ENCODE data around the gene MYDGF. TPM values are rescaled to one million over a fixed set of nuclear protein-coding genes. Genes with fewer than 3 reads are reported as not detected.

MYDGF gene
- total RNA-seq, 1 donor from 2014 or later: 44.4 TPM

DNA sequence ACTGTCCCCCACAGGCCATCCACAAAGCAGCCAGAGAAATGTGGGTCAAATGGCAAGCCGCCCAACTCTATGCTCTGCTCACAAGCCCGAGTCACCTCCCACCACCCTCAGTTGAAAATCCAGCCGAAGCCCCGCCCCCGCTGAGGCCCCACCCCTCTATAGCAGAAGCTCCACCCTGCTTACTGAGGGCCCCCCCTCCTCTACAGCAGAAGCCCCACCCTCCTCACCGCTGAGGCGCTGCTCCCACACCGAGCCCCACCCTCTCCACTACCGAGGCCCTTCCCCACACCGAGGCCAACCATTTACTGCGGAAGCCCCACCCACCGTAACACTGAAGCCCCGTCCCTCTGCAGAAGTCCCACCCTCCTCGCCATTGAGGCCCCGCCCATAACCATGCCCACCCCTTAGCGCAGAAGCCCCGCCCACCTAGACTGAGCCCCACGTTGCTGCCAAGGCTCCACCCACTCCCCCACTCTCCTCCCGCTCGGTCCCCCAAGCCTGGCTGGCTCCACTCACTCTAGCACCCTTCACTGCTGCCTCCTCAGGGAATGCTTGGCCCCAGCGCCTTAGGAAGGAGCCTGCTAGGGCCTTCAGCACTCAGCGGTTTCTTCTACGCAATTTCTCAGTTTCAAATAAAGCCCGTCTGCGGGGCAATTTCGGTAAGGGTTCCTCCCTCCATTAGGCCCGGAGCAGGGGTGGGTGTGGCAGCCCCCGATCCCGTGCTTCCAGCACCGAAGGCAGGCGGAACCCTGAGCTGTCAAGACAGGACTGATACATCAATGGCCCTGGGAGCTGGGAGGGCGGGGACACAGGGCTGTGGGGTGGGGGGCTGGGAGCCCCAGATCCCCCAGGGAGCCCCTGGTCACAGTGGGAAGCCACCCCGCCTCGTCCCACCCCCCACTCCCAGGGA lies 9.0 kb upstream of the MYDGF start:
- no peak overlapping the region for H3K27ac ChIP-seq (ENCODE audit: low read depth, low read length)
- peaks cover 22 to 36% (median 30%) of the 10 kb centered on the region in 3 donors for H3K36me3 ChIP-seq (ENCODE audit: control insufficient read depth in 3 of 3, insufficient read depth in 3 of 3, low read length in 3 of 3)
- no peak overlapping the region for H3K9ac ChIP-seq (ENCODE audit: low read depth in 1 of 3, low read length in 3 of 3)
- no peaks in the 10 kb centered on the region for H3K27me3 ChIP-seq (ENCODE audit: control insufficient read depth in 3 of 3, insufficient read depth in 3 of 3, low read length in 3 of 3)
- no peaks in the 10 kb centered on the region for H3K9me3 ChIP-seq (ENCODE audit: control insufficient read depth in 3 of 3, low read length in 3 of 3)
- H3K4me1 ChIP-seq (ENCODE audit: control insufficient read depth in 3 of 3, insufficient read depth in 3 of 3, low read length in 3 of 3): peaks cover 14 to 16% (median 15%) of the 10 kb centered on the region in 3 donors
- H3K4me3 ChIP-seq (ENCODE audit: low read length in 3 of 3): no peak overlapping the region

DNA sequence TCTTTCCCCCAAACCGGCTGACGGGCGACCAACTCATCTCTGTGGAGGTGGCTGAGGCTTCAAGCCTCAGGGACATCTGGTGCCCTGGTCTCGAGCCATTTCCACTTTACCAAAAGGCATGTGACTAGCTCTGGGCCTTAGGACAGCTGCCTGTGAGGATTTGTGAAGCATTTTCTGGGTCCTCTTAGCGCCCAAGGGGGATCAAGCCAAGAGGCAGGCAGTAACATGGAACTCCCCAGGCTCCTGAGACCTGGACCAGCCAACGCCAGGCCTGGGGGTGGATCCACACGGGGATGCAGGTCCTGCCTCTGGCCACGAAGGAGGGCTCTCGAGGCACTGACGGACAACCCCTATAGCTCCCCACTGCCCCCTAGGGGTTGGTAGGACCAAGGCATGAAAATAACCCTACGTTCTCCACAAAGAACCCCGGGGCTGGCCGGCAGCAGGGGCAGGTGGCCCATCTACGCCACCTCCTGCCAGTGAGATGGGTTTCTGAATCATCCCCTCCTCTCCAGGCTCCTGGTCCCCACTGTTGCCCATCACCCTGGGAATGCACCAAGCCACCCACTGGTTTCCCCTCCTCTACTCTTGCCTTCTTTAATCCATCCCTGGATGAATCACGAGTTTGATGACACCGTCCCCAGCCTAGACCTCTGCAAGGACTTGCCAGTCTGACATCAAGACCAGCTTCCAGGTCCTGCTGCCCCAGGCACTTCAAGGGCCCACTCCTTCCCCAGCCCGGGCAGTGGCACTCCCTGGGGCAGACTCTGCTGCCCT lies 7.0 kb upstream of the MYDGF start:
- H3K36me3 ChIP-seq (ENCODE audit: control insufficient read depth in 3 of 3, insufficient read depth in 3 of 3, low read length in 3 of 3): peaks cover 6 to 18% (median 12%) of the 10 kb centered on the region in 3 donors

GRCh38 chr19:4675346-4675745 lies 5.2 kb upstream of the MYDGF start:
- H3K36me3 ChIP-seq (ENCODE audit: control insufficient read depth in 3 of 3, insufficient read depth in 3 of 3, low read length in 3 of 3): peaks cover 0 to 10% (median 8%) of the 10 kb centered on the region in 3 donors
- H3K9me3 ChIP-seq (ENCODE audit: control insufficient read depth in 3 of 3, low read length in 3 of 3): no peaks in the 10 kb centered on the region
- peaks cover 23 to 26% (median 26%) of the 10 kb centered on the region in 3 donors for H3K4me1 ChIP-seq (ENCODE audit: control insufficient read depth in 3 of 3, insufficient read depth in 3 of 3, low read length in 3 of 3)
- no peak overlapping the region for H3K9ac ChIP-seq (ENCODE audit: low read depth in 1 of 3, low read length in 3 of 3)
- H3K27ac ChIP-seq (ENCODE audit: low read depth, low read length): no peak overlapping the region
- no peaks in the 10 kb centered on the region for H3K27me3 ChIP-seq (ENCODE audit: control insufficient read depth in 3 of 3, insufficient read depth in 3 of 3, low read length in 3 of 3)
- H3K4me3 ChIP-seq (ENCODE audit: low read length in 3 of 3): no peak overlapping the region

More for the DNA sequence above, 7.0 kb upstream of the MYDGF start:
- H3K27ac ChIP-seq (ENCODE audit: low read depth, low read length): peak overlapping the region; percentile 73
- peak overlapping the region in 2 of 3 donors; percentile 0 to 41 for H3K4me3 ChIP-seq (ENCODE audit: low read length in 3 of 3)
- peak overlapping the region; percentile 4 to 70 (median 70) for H3K9ac ChIP-seq (ENCODE audit: low read depth in 1 of 3, low read length in 3 of 3)
- peaks cover 14 to 16% (median 15%) of the 10 kb centered on the region in 3 donors for H3K4me1 ChIP-seq (ENCODE audit: control insufficient read depth in 3 of 3, insufficient read depth in 3 of 3, low read length in 3 of 3)
- H3K9me3 ChIP-seq (ENCODE audit: control insufficient read depth in 3 of 3, low read length in 3 of 3): no peaks in the 10 kb centered on the region
- H3K27me3 ChIP-seq (ENCODE audit: control insufficient read depth in 3 of 3, insufficient read depth in 3 of 3, low read length in 3 of 3): no peaks in the 10 kb centered on the region

DNA sequence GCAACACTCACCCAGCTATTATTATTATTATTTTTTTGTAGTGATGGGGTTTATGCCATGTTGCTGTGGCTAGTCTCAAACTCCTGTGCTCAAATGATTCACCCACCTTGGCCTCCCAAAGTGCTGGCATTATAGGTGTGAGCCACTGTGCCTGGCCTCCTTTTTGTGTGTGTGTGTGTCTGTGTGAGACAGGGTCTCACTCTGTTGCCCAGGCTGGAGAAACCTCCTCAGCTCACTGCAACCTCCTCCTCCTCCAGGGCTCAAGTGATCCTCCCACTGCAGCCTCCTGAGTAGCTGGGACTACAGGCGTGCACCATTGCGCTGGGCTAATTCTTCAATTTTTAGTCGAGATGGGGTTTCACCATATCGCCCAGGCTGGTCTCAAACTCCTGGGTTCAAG lies 3.6 kb upstream of the MYDGF start:
- H3K4me1 ChIP-seq (ENCODE audit: control insufficient read depth in 3 of 3, insufficient read depth in 3 of 3, low read length in 3 of 3): peaks cover 32 to 37% (median 34%) of the 10 kb centered on the region in 3 donors
- H3K36me3 ChIP-seq (ENCODE audit: control insufficient read depth in 3 of 3, insufficient read depth in 3 of 3, low read length in 3 of 3): peaks cover 2 to 6% (median 5%) of the 10 kb centered on the region in 3 donors
- H3K9ac ChIP-seq (ENCODE audit: low read depth in 1 of 3, low read length in 3 of 3): no peak overlapping the region
- no peaks in the 10 kb centered on the region for H3K9me3 ChIP-seq (ENCODE audit: control insufficient read depth in 3 of 3, low read length in 3 of 3)
- H3K27ac ChIP-seq (ENCODE audit: low read depth, low read length): no peak overlapping the region
- no peak overlapping the region for H3K4me3 ChIP-seq (ENCODE audit: low read length in 3 of 3)
- H3K27me3 ChIP-seq (ENCODE audit: control insufficient read depth in 3 of 3, insufficient read depth in 3 of 3, low read length in 3 of 3): no peaks in the 10 kb centered on the region

DNA sequence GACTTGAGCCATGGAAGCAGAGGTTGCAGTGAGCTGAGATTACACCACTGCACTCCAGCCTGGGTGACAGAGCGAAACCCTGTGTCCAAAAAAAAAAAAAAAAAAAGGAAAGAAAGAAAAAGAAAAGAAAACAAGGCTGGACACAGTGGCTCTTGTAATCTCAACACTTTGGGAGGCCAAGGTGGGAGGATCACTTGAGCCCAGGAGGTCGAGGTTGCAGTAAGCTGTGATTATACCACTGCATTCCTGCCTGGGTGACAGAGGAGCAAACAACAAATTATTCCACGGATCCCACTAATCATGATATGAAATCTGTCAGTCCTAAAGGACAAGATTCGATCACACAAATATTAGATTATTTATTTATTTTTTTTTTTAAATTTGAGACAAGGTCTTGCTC lies 3.1 kb upstream of the MYDGF start:
- no peak overlapping the region for H3K27ac ChIP-seq (ENCODE audit: low read depth, low read length)
- peaks cover 6 to 8% (median 6%) of the 10 kb centered on the region in 3 donors for H3K36me3 ChIP-seq (ENCODE audit: control insufficient read depth in 3 of 3, insufficient read depth in 3 of 3, low read length in 3 of 3)
- H3K4me3 ChIP-seq (ENCODE audit: low read length in 3 of 3): no peak overlapping the region
- H3K27me3 ChIP-seq (ENCODE audit: control insufficient read depth in 3 of 3, insufficient read depth in 3 of 3, low read length in 3 of 3): no peaks in the 10 kb centered on the region
- peaks cover 32 to 39% (median 37%) of the 10 kb centered on the region in 3 donors for H3K4me1 ChIP-seq (ENCODE audit: control insufficient read depth in 3 of 3, insufficient read depth in 3 of 3, low read length in 3 of 3)
- no peak overlapping the region for H3K9ac ChIP-seq (ENCODE audit: low read depth in 1 of 3, low read length in 3 of 3)
- no peaks in the 10 kb centered on the region for H3K9me3 ChIP-seq (ENCODE audit: control insufficient read depth in 3 of 3, low read length in 3 of 3)

DNA sequence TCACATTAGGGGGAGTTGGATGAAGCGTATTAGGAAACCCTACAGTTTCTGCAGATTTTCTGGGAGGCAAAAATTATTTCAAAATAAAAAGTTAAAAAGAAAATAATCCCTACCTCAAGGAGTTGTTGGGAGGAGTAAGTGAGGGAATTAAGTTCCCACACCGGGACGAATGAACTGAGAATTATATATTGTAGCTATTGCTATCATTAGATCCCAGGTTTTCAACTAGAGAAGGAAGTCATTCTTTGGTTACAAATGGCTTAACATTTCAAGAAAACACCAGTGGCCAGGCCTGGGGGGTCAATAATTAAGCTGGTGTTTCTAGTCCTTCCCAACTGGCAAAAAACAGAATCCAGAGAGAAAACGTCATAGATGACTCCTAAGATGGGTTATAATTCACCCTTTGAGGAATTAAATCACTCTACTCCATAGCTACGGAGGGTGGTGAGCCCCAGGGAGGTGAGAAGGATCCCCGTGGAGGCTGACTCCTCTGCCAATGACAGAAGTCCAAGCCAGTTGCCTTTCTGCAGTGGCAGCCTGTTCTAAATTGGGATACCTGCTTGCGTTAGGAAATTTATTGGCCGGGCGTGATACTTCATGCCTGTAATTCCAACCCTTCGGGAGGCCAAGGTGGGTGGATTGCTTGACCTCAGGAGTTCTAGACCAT lies 1.2 kb upstream of the MYDGF start:
- no peaks in the 10 kb centered on the region for H3K9me3 ChIP-seq (ENCODE audit: control insufficient read depth in 3 of 3, low read length in 3 of 3)
- peaks cover 20 to 25% (median 25%) of the 10 kb centered on the region in 3 donors for H3K4me1 ChIP-seq (ENCODE audit: control insufficient read depth in 3 of 3, insufficient read depth in 3 of 3, low read length in 3 of 3)
- peak overlapping the region; percentile 91 for H3K27ac ChIP-seq (ENCODE audit: low read depth, low read length)
- peaks cover 6 to 17% (median 15%) of the 10 kb centered on the region in 3 donors for H3K36me3 ChIP-seq (ENCODE audit: control insufficient read depth in 3 of 3, insufficient read depth in 3 of 3, low read length in 3 of 3)
- peak overlapping the region; percentile 39 to 68 (median 61) for H3K9ac ChIP-seq (ENCODE audit: low read depth in 1 of 3, low read length in 3 of 3)
- no peaks in the 10 kb centered on the region for H3K27me3 ChIP-seq (ENCODE audit: control insufficient read depth in 3 of 3, insufficient read depth in 3 of 3, low read length in 3 of 3)
- no peak overlapping the region for H3K4me3 ChIP-seq (ENCODE audit: low read length in 3 of 3)

DNA sequence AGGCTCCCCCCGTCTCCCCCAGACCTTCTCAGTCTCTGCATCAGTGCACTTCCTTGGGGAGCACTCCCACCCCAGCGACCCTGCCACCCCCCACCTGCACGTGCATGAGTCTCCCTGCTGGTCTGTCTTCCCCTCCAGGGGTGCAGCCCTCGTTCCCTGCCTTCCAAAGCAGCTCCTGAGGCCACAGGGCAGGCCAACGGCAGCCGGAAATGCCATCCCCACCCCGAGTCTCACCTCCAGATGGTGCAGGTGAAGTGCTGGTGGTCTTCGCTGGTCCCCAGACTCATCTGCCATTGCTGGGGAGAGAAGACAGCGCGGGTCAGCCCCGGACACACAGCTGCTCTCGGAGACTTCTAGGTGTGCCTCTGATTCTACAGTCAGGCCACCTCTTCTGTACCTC lies 5.5 kb downstream of the MYDGF start:
- Histone ChIP-seq H3K27ac (ENCODE audit: low read depth, low read length) (no peak overlapping the region), H3K4me3 (ENCODE audit: low read length in 3 of 3) (no peak overlapping the region), H3K9ac (ENCODE audit: low read depth in 1 of 3, low read length in 3 of 3) (no peak overlapping the region), H3K27me3 (ENCODE audit: control insufficient read depth in 3 of 3, insufficient read depth in 3 of 3, low read length in 3 of 3) (no peaks in the 10 kb centered on the region), H3K36me3 (ENCODE audit: control insufficient read depth in 3 of 3, insufficient read depth in 3 of 3, low read length in 3 of 3) (peaks cover 44 to 59% (median 50%) of the 10 kb centered on the region in 3 donors), H3K4me1 (ENCODE audit: control insufficient read depth in 3 of 3, insufficient read depth in 3 of 3, low read length in 3 of 3) (peaks cover 9 to 14% (median 11%) of the 10 kb centered on the region in 3 donors), H3K9me3 (ENCODE audit: control insufficient read depth in 3 of 3, low read length in 3 of 3) (no peaks in the 10 kb centered on the region)

GRCh38 chr19:4662812-4663211 lies 7.3 kb downstream of the MYDGF start:
- H3K27me3 ChIP-seq (ENCODE audit: control insufficient read depth in 3 of 3, insufficient read depth in 3 of 3, low read length in 3 of 3): no peaks in the 10 kb centered on the region
- no peak overlapping the region for H3K27ac ChIP-seq (ENCODE audit: low read depth, low read length)
- no peak overlapping the region for H3K9ac ChIP-seq (ENCODE audit: low read depth in 1 of 3, low read length in 3 of 3)
- no peak overlapping the region for H3K4me3 ChIP-seq (ENCODE audit: low read length in 3 of 3)
- H3K36me3 ChIP-seq (ENCODE audit: control insufficient read depth in 3 of 3, insufficient read depth in 3 of 3, low read length in 3 of 3): peaks cover 52 to 67% (median 54%) of the 10 kb centered on the region in 3 donors
- H3K9me3 ChIP-seq (ENCODE audit: control insufficient read depth in 3 of 3, low read length in 3 of 3): no peaks in the 10 kb centered on the region
- H3K4me1 ChIP-seq (ENCODE audit: control insufficient read depth in 3 of 3, insufficient read depth in 3 of 3, low read length in 3 of 3): peaks cover 0 to 3% (median 0%) of the 10 kb centered on the region in 3 donors

- no peak overlapping the region for H3K4me3 ChIP-seq (ENCODE audit: low read length in 3 of 3)
- H3K9ac ChIP-seq (ENCODE audit: low read depth in 1 of 3, low read length in 3 of 3): peak overlapping the region in 1 of 3 donors; percentile 20
- peaks cover 0 to 3% (median 0%) of the 10 kb centered on the region in 3 donors for H3K4me1 ChIP-seq (ENCODE audit: control insufficient read depth in 3 of 3, insufficient read depth in 3 of 3, low read length in 3 of 3)
- H3K27me3 ChIP-seq (ENCODE audit: control insufficient read depth in 3 of 3, insufficient read depth in 3 of 3, low read length in 3 of 3): no peaks in the 10 kb centered on the region
- H3K27ac ChIP-seq (ENCODE audit: low read depth, low read length): no peak overlapping the region
- H3K9me3 ChIP-seq (ENCODE audit: control insufficient read depth in 3 of 3, low read length in 3 of 3): no peaks in the 10 kb centered on the region
- H3K36me3 ChIP-seq (ENCODE audit: control insufficient read depth in 3 of 3, insufficient read depth in 3 of 3, low read length in 3 of 3): peaks cover 52 to 69% (median 58%) of the 10 kb centered on the region in 3 donors
These were observed 8.0 kb downstream of the MYDGF start for GRCh38 chr19:4662020-4662695.

Data from skeletal muscle tissue (tissue), 4 donors.